Type B pancreatic cell (in vitro differentiated cells): ENCODE data around the gene CELF4. TPM values are rescaled to one million over a fixed set of nuclear protein-coding genes. Genes with fewer than 3 reads are reported as not detected.

Experiments used
- DNase-seq: peaks from one replicate; pipeline ENCODE4 v3.0.0; 2021; ENCODE audit warnings: mixed read lengths; ENCODE audit not compliant: unreplicated experiment; ENCODE audit errors: extremely low spot score
- H3K27ac Mint-ChIP-seq: 2 replicates; pipeline ENCODE4 v1.8.0; 2021; ENCODE audit warnings: mild to moderate bottlenecking, mixed read lengths
- H3K27me3 Mint-ChIP-seq: 2 replicates; pipeline ENCODE4 v1.8.0; 2021; ENCODE audit warnings: mixed read lengths
- H3K36me3 Mint-ChIP-seq: 2 replicates; pipeline ENCODE4 v1.8.0; 2021; ENCODE audit warnings: mixed read lengths
- H3K4me1 Mint-ChIP-seq: one replicate; pipeline ENCODE4 v1.8.0; 2021; ENCODE audit warnings: mixed read lengths; ENCODE audit not compliant: unreplicated experiment
- H3K4me3 Mint-ChIP-seq: 2 replicates; pipeline ENCODE4 v1.8.0; 2021; ENCODE audit warnings: mild to moderate bottlenecking, mixed read lengths
- H3K9me3 Mint-ChIP-seq: 2 replicates; pipeline ENCODE4 v1.8.0; 2021; ENCODE audit warnings: mixed read lengths
- total RNA-seq: library from RNA; stranded (reverse); gene quantifications from 2 replicates; pipeline ENCODE4 v1.2.1, GENCODE V29; 2021; ENCODE audit warnings: low replicate concordance
- TF ChIP-seq, protein P1 (sequence below): fragments of 200-600 bp; sonication (generic); conservative IDR thresholded peaks from 2 replicates; pipeline ENCODE4 v1.5.0; 2021; ENCODE audit warnings: antibody characterized with exemption, mild to moderate bottlenecking

Gene CELF4
- total RNA-seq, 1 donor from 2014 or later: 9.2 TPM

DNA sequence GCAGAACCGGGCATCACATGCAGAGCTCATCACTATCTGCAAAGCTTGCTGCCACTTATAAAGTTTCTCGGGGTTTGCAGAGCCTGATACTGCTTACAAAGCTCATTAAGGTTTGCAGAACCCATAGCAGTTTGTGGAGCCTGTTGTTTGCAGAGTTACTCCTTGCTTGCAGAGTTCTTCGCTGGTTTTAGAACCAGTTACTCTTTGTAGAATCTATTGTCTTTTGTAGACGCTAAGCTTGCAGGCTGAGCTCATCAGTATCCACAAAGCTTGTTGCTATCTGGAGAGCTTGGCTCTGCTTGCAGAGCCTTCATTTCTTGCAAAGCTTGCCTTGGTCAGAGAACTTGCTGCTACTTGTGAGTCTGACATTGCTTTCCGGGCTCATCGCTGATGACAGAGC is 106.9 kb downstream of the CELF4 start:
- no peak overlapping the region for H3K27ac Mint-ChIP-seq
- no peaks in the 10 kb centered on the region for H3K36me3 Mint-ChIP-seq
- DNase-seq: no peak
- TF ChIP-seq, protein P1, sequence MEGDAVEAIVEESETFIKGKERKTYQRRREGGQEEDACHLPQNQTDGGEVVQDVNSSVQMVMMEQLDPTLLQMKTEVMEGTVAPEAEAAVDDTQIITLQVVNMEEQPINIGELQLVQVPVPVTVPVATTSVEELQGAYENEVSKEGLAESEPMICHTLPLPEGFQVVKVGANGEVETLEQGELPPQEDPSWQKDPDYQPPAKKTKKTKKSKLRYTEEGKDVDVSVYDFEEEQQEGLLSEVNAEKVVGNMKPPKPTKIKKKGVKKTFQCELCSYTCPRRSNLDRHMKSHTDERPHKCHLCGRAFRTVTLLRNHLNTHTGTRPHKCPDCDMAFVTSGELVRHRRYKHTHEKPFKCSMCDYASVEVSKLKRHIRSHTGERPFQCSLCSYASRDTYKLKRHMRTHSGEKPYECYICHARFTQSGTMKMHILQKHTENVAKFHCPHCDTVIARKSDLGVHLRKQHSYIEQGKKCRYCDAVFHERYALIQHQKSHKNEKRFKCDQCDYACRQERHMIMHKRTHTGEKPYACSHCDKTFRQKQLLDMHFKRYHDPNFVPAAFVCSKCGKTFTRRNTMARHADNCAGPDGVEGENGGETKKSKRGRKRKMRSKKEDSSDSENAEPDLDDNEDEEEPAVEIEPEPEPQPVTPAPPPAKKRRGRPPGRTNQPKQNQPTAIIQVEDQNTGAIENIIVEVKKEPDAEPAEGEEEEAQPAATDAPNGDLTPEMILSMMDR: no peak
- no peak overlapping the region for H3K4me3 Mint-ChIP-seq
- peaks cover 4% of the 10 kb centered on the region for H3K9me3 Mint-ChIP-seq
- H3K27me3 Mint-ChIP-seq: peaks cover 5% of the 10 kb centered on the region
- peaks cover 16% of the 10 kb centered on the region for H3K4me1 Mint-ChIP-seq

DNA sequence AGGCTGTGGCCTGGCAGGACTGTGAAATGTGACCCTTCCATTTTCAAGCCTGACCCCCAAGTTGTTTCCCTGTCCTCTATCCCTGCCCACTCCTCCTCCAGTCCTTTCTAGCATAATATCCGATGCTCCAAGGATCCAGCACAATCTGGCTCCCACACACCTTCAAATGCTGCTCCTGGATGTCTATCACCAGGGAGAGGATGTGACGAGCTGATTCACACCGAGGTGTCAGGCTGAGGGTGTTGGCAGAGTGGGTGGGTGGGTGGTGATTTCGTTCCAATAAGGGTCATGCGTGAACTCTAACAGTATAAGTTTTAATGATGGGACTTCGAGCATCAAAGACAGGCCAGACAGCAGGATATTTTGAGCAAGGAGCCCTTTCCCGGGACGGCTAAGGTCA is 107.8 kb downstream of the CELF4 start:
- DNase-seq: no peak
- Mint-ChIP-seq H3K36me3 (no peaks in the 10 kb centered on the region), H3K4me1 (peaks cover 24% of the 10 kb centered on the region), H3K27ac (no peak overlapping the region), H3K4me3 (no peak overlapping the region), H3K27me3 (peaks cover 5% of the 10 kb centered on the region), H3K9me3 (peaks cover 4% of the 10 kb centered on the region)
- TF ChIP-seq, protein P1: no peak

DNA sequence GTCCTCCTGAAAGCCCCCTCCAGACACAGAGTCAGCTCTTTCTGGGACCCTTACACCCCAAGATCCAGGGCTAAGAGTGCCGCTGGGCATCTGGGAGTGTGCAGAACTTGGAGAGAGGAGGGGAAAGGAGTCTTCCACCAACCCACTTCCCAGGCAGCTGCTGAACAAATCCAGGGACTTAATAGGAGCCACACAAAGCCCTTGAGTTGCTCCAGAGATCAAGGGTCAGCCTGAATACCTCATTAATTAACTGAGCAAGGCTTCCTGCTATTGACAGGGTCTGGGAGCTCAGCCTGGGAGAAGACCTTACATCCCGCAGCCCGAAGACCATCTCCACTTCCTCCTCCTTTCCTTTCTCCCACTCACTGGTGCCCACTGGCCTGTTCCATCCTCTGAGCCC is 108.3 kb downstream of the CELF4 start:
- H3K4me1 Mint-ChIP-seq: peaks cover 28% of the 10 kb centered on the region
- no peak overlapping the region for H3K4me3 Mint-ChIP-seq
- H3K27ac Mint-ChIP-seq: no peak overlapping the region
- H3K36me3 Mint-ChIP-seq: no peaks in the 10 kb centered on the region
- peaks cover 4% of the 10 kb centered on the region for H3K9me3 Mint-ChIP-seq
- TF ChIP-seq, protein P1: no peak
- no peak for DNase-seq
- peaks cover 5% of the 10 kb centered on the region for H3K27me3 Mint-ChIP-seq

DNA sequence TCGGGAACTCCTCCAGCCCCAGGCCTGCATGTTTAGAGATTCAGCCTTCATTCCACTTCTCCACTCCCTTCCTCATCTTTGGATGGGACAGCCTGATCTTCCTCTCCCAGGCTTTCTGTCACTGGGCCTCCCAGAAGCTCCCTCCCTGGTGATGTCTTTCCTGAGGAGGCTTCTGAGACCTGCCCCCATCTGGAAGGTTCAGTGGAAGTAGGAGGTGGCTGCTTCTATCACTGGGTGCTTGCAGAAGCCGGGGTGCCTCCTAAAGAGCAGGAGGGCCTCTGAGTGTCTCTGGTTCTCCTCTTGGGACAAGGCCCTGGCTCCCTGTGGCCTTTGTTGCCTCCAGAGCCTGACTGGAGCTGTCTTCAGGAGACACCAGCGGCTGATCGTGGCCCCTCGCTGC is 108.7 kb downstream of the CELF4 start:
- Mint-ChIP-seq H3K36me3 (no peaks in the 10 kb centered on the region), H3K9me3 (peaks cover 4% of the 10 kb centered on the region), H3K27me3 (peaks cover 5% of the 10 kb centered on the region), H3K4me3 (no peak overlapping the region), H3K27ac (no peak overlapping the region), H3K4me1 (peaks cover 29% of the 10 kb centered on the region)
- no peak for DNase-seq
- TF ChIP-seq, protein P1: no peak

DNA sequence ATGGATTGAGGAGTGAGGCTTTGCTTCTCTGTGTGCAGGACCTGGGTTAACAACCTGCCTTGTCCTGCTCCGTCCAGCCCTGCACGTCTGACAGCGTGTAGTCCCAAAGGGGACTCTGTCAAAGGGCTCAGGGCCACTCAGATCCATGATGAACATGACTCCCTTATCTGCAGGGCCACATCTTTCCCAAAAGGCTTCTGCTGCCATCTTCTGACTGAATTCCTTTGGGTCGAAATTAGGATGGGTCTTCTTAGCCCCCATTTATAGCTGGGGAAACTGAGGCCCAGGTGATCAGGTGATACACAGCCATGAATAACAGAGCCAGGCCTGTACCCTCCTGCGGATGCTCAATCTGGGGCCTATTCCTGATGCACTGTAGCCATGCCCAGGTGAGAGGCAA is 109.2 kb downstream of the CELF4 start:
- H3K4me1 Mint-ChIP-seq: peaks cover 30% of the 10 kb centered on the region
- H3K27ac Mint-ChIP-seq: no peak overlapping the region
- no peak overlapping the region for H3K4me3 Mint-ChIP-seq
- H3K36me3 Mint-ChIP-seq: no peaks in the 10 kb centered on the region
- DNase-seq: no peak
- no peaks in the 10 kb centered on the region for H3K9me3 Mint-ChIP-seq
- peaks cover 5% of the 10 kb centered on the region for H3K27me3 Mint-ChIP-seq
- TF ChIP-seq, protein P1: no peak

DNA sequence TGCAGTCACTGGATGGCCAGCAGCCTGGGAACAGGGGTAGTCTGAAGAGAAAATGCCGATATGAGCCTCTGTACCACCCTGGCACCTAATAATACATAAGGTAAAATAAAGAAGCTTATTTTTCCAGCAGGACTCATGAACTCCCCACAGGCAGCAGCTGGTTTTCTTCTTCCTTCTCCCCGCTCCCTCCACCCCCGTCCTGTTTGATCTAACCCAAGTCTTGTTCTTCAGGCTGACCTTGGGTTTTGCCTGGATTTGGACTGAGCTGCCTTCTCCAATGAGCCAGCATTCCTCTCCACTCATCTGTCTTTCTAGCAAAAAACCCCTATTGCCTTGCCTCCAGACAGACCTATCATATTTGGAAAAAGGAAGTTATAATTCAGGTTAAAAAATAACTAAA is 111.8 kb downstream of the CELF4 start:
- TF ChIP-seq, protein P1: no peak
- no peak overlapping the region for H3K27ac Mint-ChIP-seq
- H3K4me1 Mint-ChIP-seq: peaks cover 46% of the 10 kb centered on the region
- no peak overlapping the region for H3K4me3 Mint-ChIP-seq
- H3K9me3 Mint-ChIP-seq: no peaks in the 10 kb centered on the region
- DNase-seq: no peak
- no peaks in the 10 kb centered on the region for H3K36me3 Mint-ChIP-seq
- H3K27me3 Mint-ChIP-seq: no peaks in the 10 kb centered on the region
